Ovary (tissue), 9 donors: ENCODE results near the gene CASK. TPM values are rescaled to one million over a fixed set of nuclear protein-coding genes. Genes with fewer than 3 reads are reported as not detected.

Experiments
- DNase-seq, 5 donors: peaks; one replicate each; pipeline ENCODE4 v3.0.0-alpha.2; 2019 to 2020
- H3K27ac ChIP-seq, 2 donors: fragments of 200-600 bp; one replicate each; pipeline versions ENCODE4 v1.5.1 to v1.8.0; 2019 to 2022
- H3K27me3 ChIP-seq: fragments of 200-600 bp; one replicate; pipeline ENCODE4 v1.8.0; 2022
- H3K36me3 ChIP-seq: fragments of 200-600 bp; sonication (generic); one replicate; pipeline ENCODE4 v1.5.1; 2019
- H3K4me1 ChIP-seq: one replicate; pipeline ENCODE4 v1.8.1; 2013; ENCODE audit warnings: mild to moderate bottlenecking, moderate library complexity; ENCODE audit not compliant: insufficient read depth
- H3K4me3 ChIP-seq: fragments of 200-600 bp; sonication (generic); one replicate; pipeline ENCODE4 v1.5.1; 2017
- H3K9me3 ChIP-seq, 2 donors: fragments of 200-600 bp in 1 of 2; sonication (generic) in 1 of 2; one replicate each; pipeline versions ENCODE4 v1.5.1 to v1.8.1; 2013 to 2019; ENCODE audit warnings: mild to moderate bottlenecking in 1 of 2, moderate library complexity in 1 of 2
- EP300 ChIP-seq: sonication (generic); formaldehyde crosslinking; IDR thresholded peaks from one replicate; pipeline ENCODE4 v1.6.1; 2017; ENCODE audit warnings: antibody characterized with exemption
- POLR2A ChIP-seq: fragments of 450-650 bp; IDR thresholded peaks from one replicate; pipeline ENCODE4 v1.6.1; 2017; ENCODE audit warnings: antibody characterized with exemption, mild to moderate bottlenecking, moderate library complexity
- WGBS, 3 donors: extraction: QIAGEN DNeasy Blood & Tissue Kit in 1 of 3; methylation state at CpG; one replicate each; pipeline versions ENCODE4 v1.1.5 to v1.1.7; 2013 to 2017; 5-methylcytosine and 5-hydroxymethylcytosine counted together
- intact Hi-C, 4 donors: fragments of 100-400 bp; cut with DNase I; formaldehyde crosslinking; loops; one replicate each; pipeline versions ENCODE4 v1.11.0 to v1.15.1; 2022 to 2023
- polyA plus RNA-seq, 2 donors: library from polyadenylated mRNA; stranded (reverse); fragments of 200-250 nt in 1 of 2; fragments of 350-450 nt in 1 of 2; fragmentation: Illumina TruSeq in 1 of 2; extraction: RNeasy Lipid Tissue Mini Kit (QIAGEN cat#74804) in 1 of 2; gene quantifications; one replicate each; pipeline ENCODE4 v1.2.3, GENCODE V29; 2013 to 2014
- total RNA-seq, 7 donors: library from RNA; depleted of rRNA in 2 of 7; stranded (reverse); fragments of >200 nt in 2 of 7; fragmentation: NEBNext Ultra II Directional in 3 of 7; extraction: Animal tissue kit (Norgen Biotek cat#: 25700) in 3 of 7; gene quantifications; one replicate each; pipeline versions ENCODE4 v1.1.0 to v1.2.4, GENCODE V29; 2016 to 2023
- TF ChIP-seq, protein P1 (sequence below), 3 donors: fragments of 450-650 bp in 2 of 3; fragments of 200-600 bp in 1 of 3; IDR thresholded peaks; one replicate each; pipeline versions ENCODE4 v1.5.1 to v1.8.0; 2016 to 2022; ENCODE audit warnings: antibody characterized with exemption in 3 of 3, mild to moderate bottlenecking in 1 of 3
- donor health status: DM: no; HTN: no; CAD: no; lungs with moderate emphysema.
- donor health status: DM: no; HTN: no; CAD: no.
- donor health status: Bipolar disorder and iron deficiency.
- donor health status: DM: yes; HTN: yes; CAD: no.
- donor health status: DM: no; HTN: no; CAD: no.
- donor health status: DM: yes; HTN: yes; CAD: no.

The CASK gene
- total and polyA plus RNA-seq, 9 donors, result 11.3 to 70.9 (median 36.8) TPM

GRCh38 chrX:41802958-41803357, 120.4 kb downstream of the CASK start:
- no peak for DNase-seq
- TF ChIP-seq POLR2A, result no peak
- no peak for TF ChIP-seq EP300
- TF ChIP-seq, protein P1, sequence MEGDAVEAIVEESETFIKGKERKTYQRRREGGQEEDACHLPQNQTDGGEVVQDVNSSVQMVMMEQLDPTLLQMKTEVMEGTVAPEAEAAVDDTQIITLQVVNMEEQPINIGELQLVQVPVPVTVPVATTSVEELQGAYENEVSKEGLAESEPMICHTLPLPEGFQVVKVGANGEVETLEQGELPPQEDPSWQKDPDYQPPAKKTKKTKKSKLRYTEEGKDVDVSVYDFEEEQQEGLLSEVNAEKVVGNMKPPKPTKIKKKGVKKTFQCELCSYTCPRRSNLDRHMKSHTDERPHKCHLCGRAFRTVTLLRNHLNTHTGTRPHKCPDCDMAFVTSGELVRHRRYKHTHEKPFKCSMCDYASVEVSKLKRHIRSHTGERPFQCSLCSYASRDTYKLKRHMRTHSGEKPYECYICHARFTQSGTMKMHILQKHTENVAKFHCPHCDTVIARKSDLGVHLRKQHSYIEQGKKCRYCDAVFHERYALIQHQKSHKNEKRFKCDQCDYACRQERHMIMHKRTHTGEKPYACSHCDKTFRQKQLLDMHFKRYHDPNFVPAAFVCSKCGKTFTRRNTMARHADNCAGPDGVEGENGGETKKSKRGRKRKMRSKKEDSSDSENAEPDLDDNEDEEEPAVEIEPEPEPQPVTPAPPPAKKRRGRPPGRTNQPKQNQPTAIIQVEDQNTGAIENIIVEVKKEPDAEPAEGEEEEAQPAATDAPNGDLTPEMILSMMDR (IDR thresholded peaks at IDR 0.05), result no peak
- Histone ChIP-seq H3K9me3 (peaks cover 0 to 4% of the 10 kb centered on the region in 2 donors), H3K36me3 (no peaks in the 10 kb centered on the region), H3K4me3 (no peak overlapping the region), H3K27me3 (no peaks in the 10 kb centered on the region), H3K4me1 (no peaks in the 10 kb centered on the region), H3K27ac (no peak overlapping the region)
- 78 to 79% (median 78%) methylated on average over 6 of the region's 6 CpGs for WGBS, 3 donors
- intact Hi-C loops, result no loop called here

- Histone ChIP-seq H3K36me3 (no peaks in the 10 kb centered on the region), H3K4me1 (no peaks in the 10 kb centered on the region), H3K27ac (no peak overlapping the region), H3K9me3 (peaks cover 0 to 4% of the 10 kb centered on the region in 2 donors), H3K27me3 (no peaks in the 10 kb centered on the region), H3K4me3 (no peak overlapping the region)
- intact Hi-C loops, result loop anchor here in 1 of 4 donors (10.0 kb wide), 1 partner anchor 1745 kb away; no protein-coding TSS in a partner anchor
- TF ChIP-seq POLR2A (no peak), EP300 (no peak)
- TF ChIP-seq, protein P1 (IDR thresholded peaks at IDR 0.05), result no peak
- WGBS, 3 donors, result 62 to 72% (median 66%) methylated on average over 6 of the region's 6 CpGs
- DNase-seq, result no peak
These were observed 123.7 kb downstream of the CASK start for GRCh38 chrX:41799661-41800060.

GRCh38 chrX:41796577-41796976, 126.8 kb downstream of the CASK start:
- WGBS, 3 donors, result 77 to 86% (median 83%) methylated on average over 1 of the region's 1 CpG

DNA sequence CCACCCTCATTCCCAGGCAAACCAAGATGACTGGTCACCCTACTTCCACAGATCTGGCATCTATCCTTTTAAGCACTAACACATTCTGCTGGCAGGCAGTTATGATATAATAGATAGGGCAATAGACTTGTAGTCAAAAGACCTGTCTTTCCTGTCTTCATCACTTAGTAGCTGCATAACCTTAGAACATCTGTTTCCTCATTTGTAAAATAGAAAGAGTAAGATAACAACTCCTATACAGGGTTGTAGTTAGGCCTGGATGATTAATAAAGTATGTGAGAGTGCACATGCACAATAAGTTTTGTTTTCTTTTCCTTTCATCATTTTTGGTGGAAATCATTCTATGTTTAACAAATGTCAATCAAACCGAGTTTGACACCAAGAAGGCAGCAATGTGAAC, 127.3 kb downstream of the CASK start:
- intact Hi-C loops, result loop anchor here in 1 of 4 donors (10.0 kb wide), 1 partner anchor 1749 kb away; no protein-coding TSS in a partner anchor
- H3K36me3 ChIP-seq, result no peaks in the 10 kb centered on the region
- H3K4me3 ChIP-seq, result no peak overlapping the region
- H3K27ac ChIP-seq, result no peak overlapping the region
- TF ChIP-seq POLR2A (no peak), EP300 (no peak)
- TF ChIP-seq, protein P1 (IDR thresholded peaks at IDR 0.05), result no peak
- no peak for DNase-seq
- WGBS, 3 donors, result 49 to 54% (median 51%) methylated on average over 1 of the region's 1 CpG
- no peaks in the 10 kb centered on the region for H3K9me3 ChIP-seq
- no peaks in the 10 kb centered on the region for H3K4me1 ChIP-seq
- no peaks in the 10 kb centered on the region for H3K27me3 ChIP-seq

More at GRCh38 chrX:41796577-41796976, 126.8 kb downstream of the CASK start:
- H3K4me3 ChIP-seq, result no peak overlapping the region
- H3K27me3 ChIP-seq, result no peaks in the 10 kb centered on the region
- TF ChIP-seq EP300 (no peak), POLR2A (no peak)
- TF ChIP-seq, protein P1 (IDR thresholded peaks at IDR 0.05), result no peak
- H3K27ac ChIP-seq, result no peak overlapping the region
- H3K4me1 ChIP-seq, result no peaks in the 10 kb centered on the region
- intact Hi-C loops, result loop anchor here in 1 of 4 donors (10.0 kb wide), 1 partner anchor 1748 kb away; no protein-coding TSS in a partner anchor
- DNase-seq, result no peak
- H3K36me3 ChIP-seq, result no peaks in the 10 kb centered on the region
- peaks cover 0 to 3% of the 10 kb centered on the region in 2 donors for H3K9me3 ChIP-seq
